HG03521 (cell line): Measurements from ENCODE around the gene ERC1.
"Not testable (repeated sequence)": the region's sequence is repeated elsewhere in the genome, so short reads cannot be mapped to it uniquely, and the experiment has no call there.

ENCODE experiments used
- ATAC-seq: cut with Tn5 transposase; IDR thresholded peaks from one replicate; pipeline ENCODE4 v1.9.1; 2021; ENCODE audit warnings: mild to moderate bottlenecking, moderate library complexity; ENCODE audit not compliant: unreplicated experiment

ERC1 gene

DNA sequence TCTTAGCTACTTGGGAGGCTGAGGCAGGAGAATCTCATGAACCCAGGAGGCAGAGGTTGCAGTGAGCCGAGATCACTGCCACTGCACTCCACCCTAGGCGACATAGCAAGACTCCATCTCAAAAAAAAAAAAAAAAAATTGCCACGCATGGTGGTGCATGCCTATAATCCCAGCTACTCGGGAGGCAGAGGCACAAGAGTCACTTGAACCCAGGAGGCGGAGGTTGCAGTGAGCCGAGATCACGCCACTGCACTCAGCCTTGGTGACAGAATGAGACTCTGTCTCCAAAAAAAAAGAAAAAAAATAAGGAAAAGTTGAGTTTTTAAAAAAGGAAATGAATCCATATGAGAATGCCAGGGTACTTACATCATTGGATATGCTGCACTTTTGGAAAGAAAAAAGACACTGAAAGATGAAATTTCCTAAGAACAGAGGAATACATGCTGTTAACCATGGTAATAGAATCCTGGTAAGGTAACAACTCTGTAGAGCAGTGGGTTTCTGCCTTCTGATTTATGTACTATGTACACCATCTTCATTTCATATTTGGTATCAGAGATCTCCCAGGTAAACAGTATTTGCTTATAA, 222.7 kb downstream of the ERC1 start:
- no peak for ATAC-seq

DNA sequence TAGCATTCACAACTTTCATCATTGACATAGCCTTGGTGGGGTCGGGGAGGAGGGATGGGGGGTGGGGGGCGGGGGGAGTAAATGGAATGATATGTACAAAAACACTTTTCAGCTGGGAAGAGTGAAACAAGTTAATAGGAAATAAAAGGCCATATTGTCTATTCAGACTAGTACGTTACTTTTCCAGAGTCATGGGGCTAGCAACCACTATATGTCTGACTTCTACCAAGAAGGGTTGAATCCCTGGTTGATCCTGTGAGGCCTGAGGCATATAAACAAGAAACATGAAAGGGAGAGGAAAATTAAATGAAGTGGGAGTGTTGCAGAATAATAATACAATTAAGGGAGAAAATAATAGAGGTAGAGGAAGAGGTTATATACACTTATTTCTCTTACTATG, 225.5 kb downstream of the ERC1 start:
- ATAC-seq = no peak

DNA sequence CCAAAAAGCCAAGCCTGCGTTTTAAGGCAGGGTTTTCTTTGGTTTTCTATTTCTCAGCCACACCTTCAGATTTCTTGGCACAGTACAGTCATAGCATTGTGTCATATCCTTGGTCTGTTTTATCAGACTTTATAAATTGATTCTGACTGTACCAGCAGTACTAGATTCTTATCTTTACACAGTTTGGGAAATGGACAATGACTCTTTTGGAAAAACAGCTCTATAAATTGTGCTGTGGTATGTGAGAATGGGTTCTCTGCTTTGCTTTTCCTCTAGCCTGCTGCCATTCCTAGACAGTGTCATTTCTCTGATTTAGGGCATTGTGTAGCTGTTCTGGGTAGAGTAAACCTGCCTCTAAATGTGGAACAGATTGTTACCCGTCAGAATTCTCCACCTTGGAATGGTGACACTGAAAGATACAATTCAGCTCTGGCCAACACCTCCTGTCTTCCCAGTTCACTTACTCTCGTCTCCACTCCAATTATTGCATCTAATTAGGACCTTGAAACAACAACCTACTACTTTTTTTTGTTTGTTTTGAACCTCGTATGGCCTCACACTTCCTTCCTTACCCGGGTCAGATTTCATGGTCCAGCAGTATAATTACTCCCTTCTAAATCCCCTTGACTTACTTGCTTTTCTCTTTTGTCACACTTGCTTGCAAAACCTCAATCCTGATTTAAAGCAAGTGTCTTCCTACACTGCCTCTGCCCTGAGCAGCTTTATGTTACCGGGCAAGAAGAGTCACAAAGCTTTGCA, 226.3 kb downstream of the ERC1 start:
- ATAC-seq = no peak

DNA sequence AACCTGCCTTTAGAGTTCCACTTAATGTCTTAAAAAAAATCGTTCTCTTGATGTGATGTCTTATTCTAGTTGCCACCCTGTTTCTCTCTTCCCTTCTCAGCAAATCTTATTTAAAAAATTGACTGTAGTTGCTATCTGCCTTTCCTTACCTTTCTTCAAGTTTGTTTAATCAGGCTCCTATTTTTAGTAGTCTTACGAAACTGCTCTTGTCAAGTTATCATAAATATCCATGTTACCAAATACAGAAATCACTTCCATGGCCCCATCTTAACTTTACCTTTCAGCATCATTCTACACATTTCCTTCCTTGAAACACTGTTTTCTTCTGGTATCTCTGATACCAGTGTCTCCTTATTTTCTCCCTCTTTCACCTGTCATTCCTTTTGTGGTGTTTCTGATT, 227.3 kb downstream of the ERC1 start:
- no peak for ATAC-seq

DNA sequence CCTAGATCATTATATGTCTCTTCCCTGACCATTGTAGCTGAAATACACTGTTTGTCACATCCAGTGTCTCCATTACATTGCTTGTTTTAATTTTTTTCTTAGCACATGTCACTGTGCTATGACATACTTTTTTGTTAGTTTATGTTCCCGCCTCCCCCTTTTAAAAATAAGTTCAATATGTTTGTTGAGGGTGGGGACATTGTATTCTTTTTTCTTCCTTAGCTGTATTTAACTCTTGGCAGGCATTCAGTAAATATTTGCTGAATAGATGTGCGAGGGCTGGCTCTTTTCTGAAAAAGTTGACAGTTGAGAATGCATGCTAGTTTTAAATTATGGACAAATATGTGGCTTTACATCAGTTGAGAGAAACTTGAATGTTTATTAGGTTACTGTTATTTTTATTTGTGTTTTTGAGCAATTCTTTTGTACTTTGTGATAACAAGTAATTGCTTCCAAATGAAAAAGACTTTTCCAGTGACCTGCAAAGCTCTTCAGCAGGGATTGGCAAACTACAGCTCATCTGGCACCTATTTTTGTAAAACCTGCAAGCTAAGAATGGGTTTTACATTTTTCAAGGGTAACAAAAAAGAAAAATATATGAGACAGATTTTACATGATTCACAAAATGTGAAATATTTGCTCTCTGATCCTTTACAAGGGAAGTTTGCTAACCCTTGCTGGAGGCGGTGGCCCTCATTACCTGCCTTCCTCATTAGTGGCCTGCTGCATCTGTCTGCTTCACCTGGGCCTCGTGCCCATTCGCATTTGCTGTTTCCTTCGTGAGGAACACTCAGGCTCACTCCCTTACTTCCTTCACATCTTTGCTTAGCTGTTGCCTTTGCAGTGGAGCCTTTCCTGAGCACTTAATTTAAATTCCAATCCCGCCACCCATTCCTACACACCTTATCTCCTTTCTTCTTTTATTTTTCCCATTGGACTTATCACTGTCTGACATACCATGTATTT, 229.4 kb downstream of the ERC1 start:
- no peak for ATAC-seq

DNA sequence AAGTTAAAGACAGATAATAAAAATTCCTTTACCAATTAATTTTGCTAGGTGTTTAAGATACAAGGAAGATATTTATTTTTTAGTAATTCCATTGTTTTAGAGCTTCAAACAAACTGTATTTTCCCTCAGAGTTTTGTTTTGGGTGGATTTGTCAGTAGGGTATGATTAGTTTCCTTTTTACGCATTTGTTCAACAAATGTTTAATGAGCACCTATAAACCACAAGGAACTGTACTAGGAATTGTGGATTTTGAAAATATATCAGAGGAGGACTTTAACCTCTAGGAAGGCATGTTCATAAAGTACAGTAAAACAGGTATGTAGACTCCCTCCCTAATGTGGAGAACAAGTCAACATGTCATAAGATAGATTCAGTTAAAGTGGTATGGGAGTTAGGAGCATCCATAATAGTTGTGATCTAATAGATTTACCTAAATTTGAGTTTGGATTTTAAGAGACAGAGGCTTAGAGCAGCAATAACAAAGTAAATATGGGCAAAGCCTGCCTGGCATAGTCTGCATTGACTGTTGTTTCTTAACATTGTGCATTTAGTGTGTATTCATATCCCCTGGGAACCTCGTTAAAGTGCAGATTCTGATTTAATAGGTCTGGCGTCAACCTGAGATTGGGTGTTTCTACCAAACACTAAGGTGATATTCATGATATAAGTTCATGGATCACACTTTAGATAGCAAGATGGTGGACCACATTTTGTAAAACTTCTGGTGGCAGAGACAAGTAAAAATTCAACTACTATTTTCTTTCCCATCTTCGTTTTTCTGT, 232.0 kb downstream of the ERC1 start:
- no peak for ATAC-seq

DNA sequence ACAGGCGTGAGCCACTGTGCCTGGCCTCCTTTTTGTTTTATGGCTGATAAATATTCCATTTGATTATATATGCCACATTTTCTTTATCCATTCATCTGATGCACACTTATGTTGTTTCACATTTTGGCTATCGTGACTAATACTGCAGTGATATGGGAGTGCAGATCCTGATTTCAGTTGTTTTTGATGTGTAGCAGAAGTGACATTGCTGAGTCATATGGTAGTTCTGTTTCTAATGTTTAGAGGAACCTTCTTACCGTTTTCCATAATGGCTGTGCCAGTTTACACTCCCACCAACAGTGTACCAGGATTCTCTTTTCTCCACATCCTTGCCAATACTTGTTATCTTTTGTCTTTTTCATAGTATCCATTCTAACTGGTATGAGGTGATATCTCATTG, 235.9 kb downstream of the ERC1 start:
- no peak for ATAC-seq

DNA sequence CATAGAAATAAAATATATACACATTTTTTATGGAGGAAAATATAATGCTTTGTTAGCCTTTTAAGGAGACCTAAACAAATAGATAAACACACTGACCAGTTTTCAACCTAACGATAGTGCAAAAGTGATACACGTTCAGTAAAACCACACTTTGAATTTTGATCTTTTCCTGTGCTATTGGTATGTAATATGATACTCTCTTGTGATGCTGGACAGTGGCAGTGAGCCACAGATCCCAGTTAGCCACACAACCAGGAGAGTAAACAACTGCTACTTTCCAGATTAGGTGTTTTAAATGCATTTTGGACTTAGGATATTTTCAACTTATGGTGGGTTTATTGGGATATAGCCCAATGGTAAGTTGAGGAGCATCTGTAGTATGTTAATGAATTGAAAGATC, 243.1 kb downstream of the ERC1 start:
- ATAC-seq = no peak

DNA sequence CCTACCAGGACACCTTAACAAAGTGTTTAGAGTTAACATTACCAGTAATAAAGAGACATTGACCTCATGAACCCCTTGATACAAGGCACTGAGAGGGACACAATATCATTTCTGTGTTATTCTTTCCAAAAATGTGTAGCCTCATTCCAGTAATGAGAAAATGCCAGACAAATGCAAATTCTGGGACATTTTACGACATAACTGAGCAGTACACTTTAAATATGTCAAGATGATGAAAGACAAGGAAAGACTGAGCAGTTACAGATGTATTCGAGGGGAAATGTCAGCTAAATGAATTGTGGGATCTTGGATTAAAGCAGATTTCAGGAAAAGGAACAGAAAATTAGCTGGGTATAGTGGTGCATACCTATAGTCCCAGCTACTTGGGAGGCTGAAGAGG, 255.6 kb downstream of the ERC1 start:
- no peak for ATAC-seq

DNA sequence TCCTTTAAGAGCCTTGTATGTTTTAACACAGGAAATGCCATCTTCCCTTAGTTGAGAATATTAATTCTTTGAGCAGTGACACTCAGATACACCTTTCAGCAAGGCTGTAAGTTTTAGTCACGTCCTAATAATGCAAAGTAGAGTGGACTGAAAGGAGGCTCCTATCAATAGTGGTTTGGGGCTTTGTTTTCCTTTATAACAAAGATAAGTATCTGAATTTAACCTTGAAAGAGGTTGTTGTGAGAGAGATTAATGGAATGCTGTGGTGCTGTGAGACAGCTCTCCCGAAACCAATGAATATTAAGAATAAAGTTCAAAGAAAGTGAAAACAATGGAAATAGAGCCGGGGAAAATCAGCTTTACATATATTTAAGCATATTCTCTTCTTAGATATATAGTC, 259.6 kb downstream of the ERC1 start:
- ATAC-seq = no peak

DNA sequence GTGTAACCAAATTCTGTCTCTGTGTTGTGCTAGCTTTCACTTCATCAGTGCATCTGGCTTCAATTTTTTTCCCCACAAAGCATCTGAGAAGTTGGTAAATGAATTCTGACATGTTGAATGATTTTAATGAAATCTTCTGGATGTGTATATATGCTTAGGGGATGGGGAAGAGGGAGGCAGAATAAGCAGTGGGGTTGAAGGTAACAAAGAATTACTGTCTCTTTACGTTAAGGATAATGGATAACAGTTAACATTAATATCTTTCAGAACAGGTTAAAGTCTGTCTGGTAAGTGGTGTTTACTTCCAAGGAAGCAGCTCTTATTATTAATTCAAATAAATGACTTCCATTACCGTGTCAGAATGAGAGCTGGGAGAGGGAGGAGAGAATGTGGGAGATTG, 261.7 kb downstream of the ERC1 start:
- ATAC-seq = no peak

DNA sequence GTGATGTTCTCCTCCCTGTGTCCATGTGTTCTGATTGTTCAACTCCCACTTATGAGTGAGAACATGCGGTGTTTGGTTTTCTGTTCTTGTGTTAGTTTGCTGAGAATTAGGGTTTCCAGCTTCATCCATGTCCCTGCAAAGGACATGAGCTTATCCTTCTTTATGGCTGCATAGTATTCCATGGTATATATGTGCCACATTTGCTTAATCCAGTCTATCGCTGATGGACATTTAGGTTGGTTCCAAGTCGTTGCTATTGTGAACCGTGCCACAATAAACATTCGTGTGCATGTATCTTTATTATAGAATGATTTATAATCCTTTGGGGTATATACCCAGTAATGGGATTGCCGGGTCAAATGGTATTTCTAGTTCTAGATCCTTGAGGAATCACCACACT, 264.1 kb downstream of the ERC1 start:
- ATAC-seq = not testable (repeated sequence)

DNA sequence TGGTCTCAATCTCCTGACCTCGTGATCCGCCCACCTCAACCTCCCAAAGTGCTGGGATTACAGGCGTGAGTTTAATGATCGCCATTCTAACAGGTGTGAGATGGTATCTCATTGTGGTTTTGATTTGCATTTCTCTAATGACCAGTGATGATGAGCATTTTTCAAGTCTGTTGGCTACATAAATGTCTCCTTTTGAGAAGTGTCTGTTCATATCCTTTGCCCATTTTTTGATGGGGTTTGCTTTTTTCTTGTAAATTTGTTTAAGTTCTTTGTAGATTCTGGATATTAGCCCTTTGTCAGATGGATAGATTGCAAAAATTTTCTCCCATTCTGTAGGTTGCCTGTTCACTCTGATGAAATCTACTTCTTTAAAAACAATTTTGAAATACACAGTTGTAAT, 264.8 kb downstream of the ERC1 start:
- not testable (repeated sequence) for ATAC-seq

DNA sequence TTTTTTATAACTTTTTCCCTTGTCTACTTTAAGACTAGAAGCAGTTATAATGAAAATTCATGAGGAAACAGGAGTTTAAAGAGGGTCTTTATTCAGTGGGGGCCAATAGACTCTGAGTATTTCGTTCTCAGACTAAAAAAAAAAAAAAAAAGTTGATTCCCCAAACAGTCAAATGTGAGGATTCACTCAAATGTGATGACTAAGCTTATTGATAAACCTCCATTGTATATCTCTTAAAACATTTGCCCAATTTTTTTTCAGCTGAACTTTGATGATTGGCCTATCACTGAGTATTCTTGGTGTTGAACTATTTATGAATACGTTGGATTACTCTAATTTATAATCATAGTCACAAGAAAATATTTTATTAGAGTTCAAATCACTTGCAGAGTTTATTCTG, 265.3 kb downstream of the ERC1 start:
- no peak for ATAC-seq

DNA sequence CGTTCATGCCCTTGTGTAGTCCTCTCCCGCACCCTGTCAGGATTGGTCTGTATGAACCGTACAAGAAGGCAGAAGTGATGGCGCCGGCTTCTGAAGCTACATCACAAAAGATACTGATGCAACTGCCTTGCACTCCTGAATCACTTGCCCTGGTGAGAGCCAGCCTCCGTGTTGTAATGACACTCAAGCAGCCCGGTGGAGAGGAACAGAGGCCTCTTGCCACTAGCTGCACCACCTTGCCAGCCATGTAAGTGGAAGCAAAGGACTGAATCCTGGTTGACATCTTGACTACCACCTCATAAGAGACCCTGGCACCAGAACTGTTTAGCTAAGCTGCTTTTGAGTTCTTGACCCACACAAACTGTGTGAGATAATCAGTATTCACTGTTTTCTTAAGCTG, 266.0 kb downstream of the ERC1 start:
- no peak for ATAC-seq

DNA sequence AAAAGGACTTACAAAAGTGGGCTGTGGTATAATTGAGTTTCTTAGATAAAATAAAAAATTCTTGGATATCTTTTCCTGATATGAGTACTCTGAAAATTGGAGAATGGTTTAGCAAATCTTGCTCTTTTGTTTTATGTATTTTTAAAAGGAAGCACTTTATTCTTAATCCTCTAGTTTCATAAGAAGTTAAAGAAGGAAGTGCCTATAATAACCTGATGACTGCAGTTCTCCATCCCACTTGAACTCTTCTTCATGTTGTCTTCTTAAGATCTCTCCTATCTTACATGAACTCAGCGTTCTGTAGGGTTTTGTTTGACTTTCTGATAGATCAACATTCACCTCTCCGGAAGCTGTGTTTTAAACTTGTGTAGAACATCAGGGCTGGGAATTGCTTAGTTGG, 271.0 kb downstream of the ERC1 start:
- no peak for ATAC-seq

DNA sequence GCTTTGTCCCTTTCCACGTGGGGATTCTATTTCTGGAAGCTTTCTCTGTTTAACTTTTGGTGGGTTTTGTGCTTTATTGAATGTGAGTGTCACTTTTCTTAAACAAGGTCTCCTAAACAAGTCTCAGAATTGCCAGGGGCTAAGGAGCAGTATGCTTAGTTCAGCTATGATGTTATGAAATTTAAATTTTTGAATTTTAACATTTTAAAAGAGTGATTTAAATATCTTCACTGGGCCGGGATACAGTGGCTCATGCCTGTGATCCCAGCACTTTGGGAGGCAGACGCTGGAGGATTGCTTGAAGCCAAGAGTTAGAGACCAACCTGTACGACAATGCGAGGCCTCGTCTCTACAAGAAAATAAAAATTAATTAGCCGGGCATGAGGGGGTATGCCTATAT, 276.2 kb downstream of the ERC1 start:
- ATAC-seq = no peak

DNA sequence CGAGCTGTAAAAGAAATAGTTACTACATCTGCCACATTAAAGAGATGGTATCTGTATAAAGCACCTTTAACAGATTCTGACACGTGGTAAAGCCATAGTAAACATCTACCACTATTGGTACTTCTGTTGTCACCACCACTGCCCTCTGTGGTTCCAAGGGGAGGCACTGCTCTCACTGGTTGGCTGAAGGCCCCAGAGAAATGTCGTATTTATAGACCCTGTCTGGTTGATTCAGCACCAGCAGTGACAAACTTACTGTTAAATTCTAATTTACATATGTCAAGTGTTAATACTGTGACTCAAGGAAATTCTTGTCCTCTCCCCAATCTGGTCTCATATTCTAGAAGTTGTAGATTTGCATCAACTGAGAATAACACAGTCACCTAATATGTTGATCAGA, 281.1 kb downstream of the ERC1 start:
- no peak for ATAC-seq

DNA sequence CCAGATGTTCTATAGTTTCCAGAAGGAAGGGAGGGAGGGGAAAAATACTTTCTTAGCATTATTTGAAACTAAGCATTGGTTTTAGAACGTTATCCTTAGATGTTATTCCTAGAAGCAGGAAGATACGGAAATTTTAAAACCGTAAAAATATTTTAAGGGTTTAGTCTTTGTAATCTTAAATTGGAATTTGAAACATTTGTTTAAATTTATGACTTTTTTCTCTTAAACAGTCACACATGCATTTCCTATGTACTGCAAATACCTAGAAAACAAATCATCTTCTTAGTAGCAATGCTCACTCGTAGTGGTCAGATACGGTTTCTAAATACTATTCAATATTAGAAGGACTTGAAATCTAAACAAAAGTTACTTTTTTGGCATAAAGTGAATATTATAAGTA, 282.0 kb downstream of the ERC1 start:
- no peak for ATAC-seq

DNA sequence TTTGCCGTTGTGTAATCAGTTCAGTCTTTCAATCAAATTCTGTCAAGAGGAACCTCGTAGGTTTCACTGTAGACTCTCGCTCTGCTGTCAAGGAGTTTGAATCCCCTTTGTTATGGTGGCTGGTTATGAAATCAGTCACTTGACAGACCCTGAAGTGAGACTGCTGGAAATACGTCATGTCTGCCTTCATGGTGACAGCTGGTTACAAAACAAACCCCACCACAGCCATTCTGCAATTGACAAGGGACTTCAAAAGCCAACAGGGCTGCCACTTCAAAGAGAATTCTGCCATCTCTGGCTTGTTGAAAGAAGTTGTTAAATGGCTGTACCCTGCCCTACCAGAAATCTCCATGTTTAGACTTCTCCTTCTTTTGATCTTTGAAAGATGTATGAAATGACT, 286.9 kb downstream of the ERC1 start:
- ATAC-seq = no peak

DNA sequence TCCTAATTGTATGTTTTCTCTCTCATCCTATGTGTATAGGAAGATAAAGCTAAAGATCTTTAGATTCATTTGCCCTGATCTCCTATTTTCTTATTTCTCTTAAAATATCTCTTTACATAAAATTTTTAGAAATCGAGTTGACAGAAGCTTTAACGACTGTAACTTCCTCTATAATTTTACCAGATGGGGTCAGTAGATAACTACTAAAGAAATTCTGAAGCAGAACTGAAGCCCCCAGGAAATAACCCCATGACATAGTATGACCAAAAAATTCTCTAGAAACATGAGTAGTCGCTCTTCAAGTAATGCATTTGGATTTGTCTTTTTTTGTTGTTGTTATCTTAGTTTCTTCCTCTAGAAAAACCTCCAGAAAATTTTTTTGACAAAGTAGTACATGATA, 288.0 kb downstream of the ERC1 start:
- no peak for ATAC-seq
